C4-2B (cell line): ENCODE results near the gene OR13A1.

ENCODE experiments used
- CTCF ChIP-seq: fragments of 450-650 bp; conservative IDR thresholded peaks from 2 replicates; pipeline ENCODE4 v1.5.1; 2017; ENCODE audit warnings: mild to moderate bottlenecking
- ZFX ChIP-seq: fragments of 450-650 bp; IDR thresholded peaks from 2 replicates; pipeline ENCODE4 v1.6.1; 2017

GRCh38 chr10:45255706-45256105 lies 59.7 kb downstream of the OR13A1 start:
- no peak for TF ChIP-seq CTCF
- no peak for TF ChIP-seq ZFX
